ENCODE data around the gene FAM81A. TPM values are rescaled to one million over a fixed set of nuclear protein-coding genes. Genes with fewer than 3 reads are reported as not detected.

The FAM81A gene
- polyA plus RNA-seq, 2 of the 4 experiments (the other 2 are of a cell fraction): 13.1 to 15.1 TPM

- TF ChIP-seq RAD21 (conservative IDR thresholded peaks at IDR 0.05 in 1 of 2, IDR thresholded peaks at IDR 0.05 in 1 of 2): no peak
- TF ChIP-seq HOXB5 (CRISPR knock-in tag; IDR thresholded peaks at IDR 0.05): no peak
- TF ChIP-seq ZFP36 (IDR thresholded peaks at IDR 0.05; ENCODE audit: borderline replicate concordance, partially characterized antibody): no peak
- TF ChIP-seq POLR2AphosphoS2 (conservative IDR thresholded peaks at IDR 0.05; ENCODE audit: low read length): no peak
- no peak for TF ChIP-seq MYC (IDR thresholded peaks at IDR 0.05; ENCODE audit: borderline replicate concordance, low read length)
- TF ChIP-seq POLR2A (IDR thresholded peaks at IDR 0.05; ENCODE audit: low read length): no peak
- TF ChIP-seq EP300 (IDR thresholded peaks at IDR 0.05): no peak
- no peak for TF ChIP-seq REST (IDR thresholded peaks at IDR 0.05)
- no peak for TF ChIP-seq BCL3 (IDR thresholded peaks at IDR 0.05)
- no peak for TF ChIP-seq RNF2 (IDR thresholded peaks at IDR 0.05; ENCODE audit: borderline replicate concordance, low read depth)
- TF ChIP-seq PHF8 (IDR thresholded peaks at IDR 0.05; ENCODE audit: borderline replicate concordance, low read depth): no peak
- no peak for TF ChIP-seq SREBF2 (IDR thresholded peaks at IDR 0.05)
- no peak for TF ChIP-seq RCOR1 (IDR thresholded peaks at IDR 0.05; ENCODE audit: low read depth, low read length)
- TF ChIP-seq NFE2L2 (conservative IDR thresholded peaks at IDR 0.05; ENCODE audit: low read length): no peak
- TF ChIP-seq ATOH8 (CRISPR knock-in tag; IDR thresholded peaks at IDR 0.05; ENCODE audit: low read depth): no peak
- TF ChIP-seq ZNF302 (CRISPR knock-in tag; IDR thresholded peaks at IDR 0.05): no peak
- no peak for TF ChIP-seq HOXB13 (CRISPR knock-in tag; IDR thresholded peaks at IDR 0.05; ENCODE audit: low read depth)
- no peak for TF ChIP-seq HOXA7 (CRISPR knock-in tag; IDR thresholded peaks at IDR 0.05)
- no peak for TF ChIP-seq ZC3H11A (IDR thresholded peaks at IDR 0.05)
- CTCF ChIA-PET: interaction anchor here (0.8 to 22.0 kb wide), 9 partner anchors 8 to 81 kb away, joined by 3 to 312 read pairs (median 4); no protein-coding TSS in a partner anchor
- 93% methylated on average over 2 of the region's 2 CpGs for WGBS (ENCODE audit: missing lambda C conversion rate)
- Histone ChIP-seq H3K4me1 (peaks cover 43% of the 10 kb centered on the region), H3K9me3 (no peaks in the 10 kb centered on the region), H3K27ac (peak overlapping the region; percentile 64 to 66), H3K4me2 (peak overlapping the region; percentile 57; the same call in 2 of the 3 replicates), H3K4me3 (no peak overlapping the region)
- FAIRE-seq: no peak
- no peak for DNase-seq (ENCODE audit: low read depth in 1 of 2, low spot score in 1 of 2)
- POLR2A ChIA-PET: interaction anchor here (1.0 to 1.6 kb wide), 4 partner anchors 38 to 101 kb away, joined by 3 to 8 read pairs (median 4); partner anchors contain the start of genes GCNT3 and GTF2A2
- no peak for ATAC-seq
These were observed 118.4 kb downstream of the FAM81A start for GRCh38 chr15:59556380-59556779.

- WGBS (ENCODE audit: missing lambda C conversion rate): 75% methylated on average over 3 of the region's 3 CpGs
- Histone ChIP-seq H3K4me3 (no peak overlapping the region), H3K4me2 (no peak overlapping the region), H3K4me1 (peaks cover 43% of the 10 kb centered on the region), H3K27ac (no peak overlapping the region), H3K9me3 (no peaks in the 10 kb centered on the region)
- ATAC-seq (no peak), DNase-seq (ENCODE audit: low read depth in 1 of 2, low spot score in 1 of 2) (no peak), FAIRE-seq (no peak)
- TF ChIP-seq ZSCAN20 (CRISPR knock-in tag; IDR thresholded peaks at IDR 0.05): no peak
- no peak for TF ChIP-seq CBX2 (IDR thresholded peaks at IDR 0.05; ENCODE audit: borderline replicate concordance, low read depth)
- TF ChIP-seq FOSB (CRISPR knock-in tag; IDR thresholded peaks at IDR 0.05): no peak
- TF ChIP-seq USF2 (IDR thresholded peaks at IDR 0.05): no peak
- no peak for TF ChIP-seq ESRRA (IDR thresholded peaks at IDR 0.05; ENCODE audit: borderline replicate concordance, low read length)
- no peak for TF ChIP-seq SREBF2 (IDR thresholded peaks at IDR 0.05)
- no peak for TF ChIP-seq RAD21 (conservative IDR thresholded peaks at IDR 0.05 in 1 of 2, IDR thresholded peaks at IDR 0.05 in 1 of 2)
- TF ChIP-seq KDM5A (IDR thresholded peaks at IDR 0.05): no peak
- no peak for TF ChIP-seq CHD2 (IDR thresholded peaks at IDR 0.05; ENCODE audit: low read length, partially characterized antibody)
- TF ChIP-seq BCL3 (IDR thresholded peaks at IDR 0.05): no peak
- TF ChIP-seq MAZ (IDR thresholded peaks at IDR 0.05; ENCODE audit: borderline replicate concordance, low read depth, low read length): no peak
- TF ChIP-seq CBX8 (IDR thresholded peaks at IDR 0.05): no peak
- no peak for TF ChIP-seq PBX3 (IDR thresholded peaks at IDR 0.05)
- ChIA-PET POLR2A (no interaction called here), CTCF (interaction anchor here (1.3 to 22.0 kb wide), 4 partner anchors 24 to 76 kb away, joined by 3 to 312 read pairs (median 6); no protein-coding TSS in a partner anchor)
These were observed 119.6 kb downstream of the FAM81A start for GRCh38 chr15:59557581-59557980.
